ENCODE measurements around the gene CHCHD6.

DNA sequence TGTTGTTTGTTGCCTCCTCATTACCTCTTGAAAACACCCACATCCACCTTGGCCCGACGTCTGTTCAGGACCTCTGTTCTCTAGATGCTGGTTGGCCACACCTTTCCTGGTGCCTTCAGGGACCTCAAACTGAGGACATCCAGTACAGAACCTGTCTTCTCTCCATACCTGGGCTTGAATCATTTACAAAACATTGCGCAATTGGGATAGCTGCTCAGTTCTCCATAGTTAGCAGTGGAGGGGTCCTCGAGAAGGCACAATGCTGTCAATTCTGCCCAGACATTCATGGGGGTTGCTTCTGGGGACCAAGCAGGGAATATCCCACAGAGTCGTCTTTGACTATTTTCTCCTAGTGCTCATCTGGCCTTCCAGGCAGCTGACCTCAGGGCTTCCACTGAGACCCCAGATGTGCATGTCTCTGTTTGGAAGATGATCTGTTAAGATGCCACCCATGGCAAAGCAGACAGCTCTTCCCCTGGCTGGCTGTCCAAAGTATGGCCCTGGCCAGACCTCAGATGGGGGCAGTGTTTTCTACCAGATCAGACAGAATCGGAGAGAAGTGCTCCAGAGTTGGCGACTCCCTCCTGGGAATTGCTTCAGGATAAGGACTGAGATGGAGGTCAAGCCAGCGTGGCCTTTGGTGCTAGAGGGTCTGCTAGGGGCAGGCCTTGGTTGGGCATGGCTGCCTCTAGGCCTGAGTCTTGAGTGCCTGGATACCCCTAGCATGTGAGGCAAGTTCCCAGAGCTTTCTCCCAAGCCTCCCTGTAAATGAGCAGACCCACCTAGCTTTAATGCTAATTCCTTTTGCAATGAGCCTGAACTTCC, 46.1 kb downstream of the CHCHD6 start:
- TF ChIP-seq CTCF (IDR thresholded peaks at IDR 0.05) (no peak), ARID4B (CRISPR knock-in tag; IDR thresholded peaks at IDR 0.05; ENCODE audit: borderline replicate concordance) (no peak), E2F4 (CRISPR knock-in tag; IDR thresholded peaks at IDR 0.05; ENCODE audit: borderline replicate concordance, low read depth) (no peak), FOXP4 (CRISPR knock-in tag; IDR thresholded peaks at IDR 0.05) (no peak), TEAD4 (CRISPR knock-in tag; IDR thresholded peaks at IDR 0.05) (no peak), ZNF263 (CRISPR knock-in tag; IDR thresholded peaks at IDR 0.05; ENCODE audit: low read depth) (no peak), JUN (CRISPR knock-in tag; IDR thresholded peaks at IDR 0.05) (no peak), ESRRA (CRISPR knock-in tag; IDR thresholded peaks at IDR 0.05; ENCODE audit: borderline replicate concordance) (no peak)
- TF ChIP-seq, protein P1, sequence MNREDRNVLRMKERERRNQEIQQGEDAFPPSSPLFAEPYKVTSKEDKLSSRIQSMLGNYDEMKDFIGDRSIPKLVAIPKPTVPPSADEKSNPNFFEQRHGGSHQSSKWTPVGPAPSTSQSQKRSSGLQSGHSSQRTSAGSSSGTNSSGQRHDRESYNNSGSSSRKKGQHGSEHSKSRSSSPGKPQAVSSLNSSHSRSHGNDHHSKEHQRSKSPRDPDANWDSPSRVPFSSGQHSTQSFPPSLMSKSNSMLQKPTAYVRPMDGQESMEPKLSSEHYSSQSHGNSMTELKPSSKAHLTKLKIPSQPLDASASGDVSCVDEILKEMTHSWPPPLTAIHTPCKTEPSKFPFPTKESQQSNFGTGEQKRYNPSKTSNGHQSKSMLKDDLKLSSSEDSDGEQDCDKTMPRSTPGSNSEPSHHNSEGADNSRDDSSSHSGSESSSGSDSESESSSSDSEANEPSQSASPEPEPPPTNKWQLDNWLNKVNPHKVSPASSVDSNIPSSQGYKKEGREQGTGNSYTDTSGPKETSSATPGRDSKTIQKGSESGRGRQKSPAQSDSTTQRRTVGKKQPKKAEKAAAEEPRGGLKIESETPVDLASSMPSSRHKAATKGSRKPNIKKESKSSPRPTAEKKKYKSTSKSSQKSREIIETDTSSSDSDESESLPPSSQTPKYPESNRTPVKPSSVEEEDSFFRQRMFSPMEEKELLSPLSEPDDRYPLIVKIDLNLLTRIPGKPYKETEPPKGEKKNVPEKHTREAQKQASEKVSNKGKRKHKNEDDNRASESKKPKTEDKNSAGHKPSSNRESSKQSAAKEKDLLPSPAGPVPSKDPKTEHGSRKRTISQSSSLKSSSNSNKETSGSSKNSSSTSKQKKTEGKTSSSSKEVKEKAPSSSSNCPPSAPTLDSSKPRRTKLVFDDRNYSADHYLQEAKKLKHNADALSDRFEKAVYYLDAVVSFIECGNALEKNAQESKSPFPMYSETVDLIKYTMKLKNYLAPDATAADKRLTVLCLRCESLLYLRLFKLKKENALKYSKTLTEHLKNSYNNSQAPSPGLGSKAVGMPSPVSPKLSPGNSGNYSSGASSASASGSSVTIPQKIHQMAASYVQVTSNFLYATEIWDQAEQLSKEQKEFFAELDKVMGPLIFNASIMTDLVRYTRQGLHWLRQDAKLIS (CRISPR knock-in tag; IDR thresholded peaks at IDR 0.05; ENCODE audit: borderline replicate concordance) = no peak
- TF ChIP-seq, protein P2, sequence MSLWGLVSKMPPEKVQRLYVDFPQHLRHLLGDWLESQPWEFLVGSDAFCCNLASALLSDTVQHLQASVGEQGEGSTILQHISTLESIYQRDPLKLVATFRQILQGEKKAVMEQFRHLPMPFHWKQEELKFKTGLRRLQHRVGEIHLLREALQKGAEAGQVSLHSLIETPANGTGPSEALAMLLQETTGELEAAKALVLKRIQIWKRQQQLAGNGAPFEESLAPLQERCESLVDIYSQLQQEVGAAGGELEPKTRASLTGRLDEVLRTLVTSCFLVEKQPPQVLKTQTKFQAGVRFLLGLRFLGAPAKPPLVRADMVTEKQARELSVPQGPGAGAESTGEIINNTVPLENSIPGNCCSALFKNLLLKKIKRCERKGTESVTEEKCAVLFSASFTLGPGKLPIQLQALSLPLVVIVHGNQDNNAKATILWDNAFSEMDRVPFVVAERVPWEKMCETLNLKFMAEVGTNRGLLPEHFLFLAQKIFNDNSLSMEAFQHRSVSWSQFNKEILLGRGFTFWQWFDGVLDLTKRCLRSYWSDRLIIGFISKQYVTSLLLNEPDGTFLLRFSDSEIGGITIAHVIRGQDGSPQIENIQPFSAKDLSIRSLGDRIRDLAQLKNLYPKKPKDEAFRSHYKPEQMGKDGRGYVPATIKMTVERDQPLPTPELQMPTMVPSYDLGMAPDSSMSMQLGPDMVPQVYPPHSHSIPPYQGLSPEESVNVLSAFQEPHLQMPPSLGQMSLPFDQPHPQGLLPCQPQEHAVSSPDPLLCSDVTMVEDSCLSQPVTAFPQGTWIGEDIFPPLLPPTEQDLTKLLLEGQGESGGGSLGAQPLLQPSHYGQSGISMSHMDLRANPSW (CRISPR knock-in tag; conservative IDR thresholded peaks at IDR 0.05; ENCODE audit: low read depth) = no peak

Data from WTC11 (cell line).